Esophagus squamous epithelium (tissue), 5 donors: ENCODE data around the gene CDC34. TPM values are rescaled to one million over a fixed set of nuclear protein-coding genes. Genes with fewer than 3 reads are reported as not detected.

Experiments
- DNase-seq: peaks from one replicate; lab custom pipeline; 2025; lab: John Stamatoyannopoulos, UW
- H3K27ac ChIP-seq, 4 donors: fragments of 200-600 bp; sonication (generic); one replicate each; pipeline ENCODE4 v1.5.1; 2016 to 2019; ENCODE audit warnings: mild to moderate bottlenecking in 1 of 4
- H3K27me3 ChIP-seq, 4 donors: fragments of 200-600 bp; sonication (generic); 1 replicate in 3 of 4; 2 replicates in 1 of 4; pipeline versions ENCODE4 v1.5.1 to v1.6.0; 2017 to 2021; ENCODE audit warnings: antibody characterized with exemption in 1 of 4
- H3K36me3 ChIP-seq, 3 donors: fragments of 200-600 bp; sonication (generic); one replicate each; pipeline ENCODE4 v1.5.1; 2016 to 2019
- H3K4me1 ChIP-seq, 3 donors: fragments of 200-600 bp; sonication (generic); one replicate each; pipeline ENCODE4 v1.5.1; 2017 to 2019
- H3K4me3 ChIP-seq, 4 donors: fragments of 200-600 bp; sonication (generic); 1 replicate in 3 of 4; 2 replicates in 1 of 4; pipeline ENCODE4 v1.5.1; 2016 to 2019; ENCODE audit warnings: mild to moderate bottlenecking in 2 of 4, moderate library complexity in 1 of 4
- H3K9me3 ChIP-seq, 3 donors: fragments of 200-600 bp; sonication (generic); one replicate each; pipeline ENCODE4 v1.5.1; 2016 to 2019
- CTCF ChIP-seq, 6 experiments: fragments of 450-650 bp in 4 of 6; fragments of 200-600 bp in 2 of 6; sonication (generic) in 2 of 6; IDR thresholded peaks; one replicate each; pipeline ENCODE4 v1.5.1; 2016 to 2019; ENCODE audit warnings: antibody characterized with exemption in 6 of 6, mild to moderate bottlenecking in 4 of 6, moderate library complexity in 4 of 6
- POLR2A ChIP-seq, 4 donors: fragments of 450-650 bp; IDR thresholded peaks; one replicate each; pipeline ENCODE4 v1.6.1; 2017; ENCODE audit warnings: antibody characterized with exemption in 4 of 4, mild to moderate bottlenecking in 4 of 4, moderate library complexity in 3 of 4
- WGBS, 2 donors: methylation state at CpG; one replicate each; pipeline ENCODE4 v1.1.5; 2018; 5-methylcytosine and 5-hydroxymethylcytosine counted together
- intact Hi-C: fragments of 100-400 bp; cut with DNase I; formaldehyde crosslinking; loops from one replicate; pipeline ENCODE4 v1.15.0; 2022
- total RNA-seq, 4 donors: library from RNA; depleted of rRNA; stranded (reverse); fragments of >200 nt; gene quantifications; one replicate each; pipeline ENCODE4 v1.1.0, GENCODE V29; 2016
- donor health status: DM: yes; HTN: yes; CAD: no.

Gene CDC34
- total RNA-seq, 4 donors from 2014 or later, result 33.5 to 53.5 (median 34.5) TPM

- Histone ChIP-seq H3K36me3 (peaks cover 0 to 6% (median 2%) of the 10 kb centered on the region in 3 donors), H3K27me3 (peaks cover 9 to 94% (median 21%) of the 10 kb centered on the region in 4 donors), H3K4me3 (peak overlapping the region in 1 of 4 donors; percentile 6), H3K27ac (no peak overlapping the region), H3K9me3 (no peaks in the 10 kb centered on the region), H3K4me1 (peaks cover 14 to 48% (median 32%) of the 10 kb centered on the region in 3 donors)
- 4 to 7% methylated on average over 11 to 13 of the region's 41 CpGs for WGBS, 2 donors
- TF ChIP-seq CTCF (IDR thresholded peaks at IDR 0.05) (peak in 5 of 6 experiments; percentile 23 to 61 (median 37)), POLR2A (IDR thresholded peaks at IDR 0.05) (no peak)
- no peak for DNase-seq
- intact Hi-C loops, result no loop called here
Observed at GRCh38 chr19:588093-588740, 56.7 kb downstream of the CDC34 start.

DNA sequence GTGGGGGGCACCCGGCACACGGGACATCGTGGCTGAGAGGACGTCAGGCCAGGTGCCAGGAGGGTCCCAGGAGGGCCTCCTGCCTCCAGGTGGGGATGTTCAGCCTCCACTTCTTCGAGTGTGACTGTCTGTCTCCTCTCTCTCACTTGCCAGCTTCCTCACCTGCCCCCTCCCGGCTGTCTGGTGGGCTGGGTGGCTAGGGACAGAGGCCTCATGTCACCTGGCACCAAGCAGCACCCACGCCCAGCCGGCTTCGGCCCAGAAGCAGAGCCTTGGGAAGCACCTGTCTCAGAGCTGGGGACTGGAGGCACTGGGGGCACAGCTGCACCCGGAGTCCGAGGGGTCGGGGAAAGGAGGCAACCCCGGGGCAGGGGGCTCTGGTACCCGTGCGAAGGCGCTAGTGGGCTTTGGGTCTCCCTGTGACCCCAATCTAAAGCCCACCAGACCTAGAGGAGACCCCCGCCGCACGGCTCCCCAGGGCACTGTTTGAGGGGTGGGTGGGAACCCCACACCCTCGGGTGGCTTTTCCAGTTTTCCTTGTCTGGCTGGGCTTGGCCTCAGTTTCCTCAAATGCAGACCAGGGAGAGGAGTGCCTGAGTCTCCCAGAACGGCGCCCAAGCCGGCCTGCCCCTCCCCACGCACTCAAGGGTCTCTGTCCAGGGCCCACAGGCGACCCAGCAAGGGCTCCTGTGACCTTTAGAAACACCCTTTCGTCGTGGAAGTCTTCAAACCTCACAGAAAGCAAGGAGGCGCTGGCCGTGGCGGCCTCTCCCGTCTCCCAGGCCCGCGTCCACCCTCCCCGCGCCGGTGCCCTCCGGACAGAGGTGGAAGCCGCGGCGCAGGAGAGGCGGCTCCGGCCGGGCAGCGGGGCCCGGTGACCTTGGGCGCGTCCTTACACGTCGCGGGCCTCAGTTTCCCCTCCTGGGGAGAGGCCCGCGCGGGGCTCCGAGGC, 57.5 kb downstream of the CDC34 start:
- peaks cover 9 to 97% (median 21%) of the 10 kb centered on the region in 4 donors for H3K27me3 ChIP-seq
- no peak for TF ChIP-seq POLR2A (IDR thresholded peaks at IDR 0.05)
- TF ChIP-seq CTCF (IDR thresholded peaks at IDR 0.05), result no peak
- H3K27ac ChIP-seq, result no peak overlapping the region
- intact Hi-C loops, result no loop called here
- WGBS, 2 donors, result 13 to 19% methylated on average over 5 to 18 of the region's 54 CpGs
- H3K9me3 ChIP-seq, result no peaks in the 10 kb centered on the region
- H3K36me3 ChIP-seq, result no peaks in the 10 kb centered on the region
- peak overlapping the region in 2 of 4 donors; percentile 31 to 48 for H3K4me3 ChIP-seq
- peaks cover 14 to 42% (median 31%) of the 10 kb centered on the region in 3 donors for H3K4me1 ChIP-seq
- no peak for DNase-seq

GRCh38 chr19:589693-590395, 58.3 kb downstream of the CDC34 start, which contains the start of gene HCN2:
Gene HCN2 (plus strand): TSS chr19:589881. CDS start chr19:589946, 65 bp downstream.
- DNase-seq, result no peak
- WGBS, 2 donors, result no CpG with 5 or more reads among the region's 132 CpGs
- intact Hi-C loops, result no loop called here
- Histone ChIP-seq H3K36me3 (no peaks in the 10 kb centered on the region), H3K9me3 (no peaks in the 10 kb centered on the region), H3K27ac (no peak within 1 kb of the TSS), H3K4me1 (peaks cover 14 to 36% (median 28%) of the 10 kb centered on the region in 3 donors), H3K27me3 (peaks cover 9 to 97% (median 21%) of the 10 kb centered on the region in 4 donors), H3K4me3 (peak within 1 kb of the TSS in 2 of 4 donors; percentile 31 to 48)
- TF ChIP-seq CTCF (IDR thresholded peaks at IDR 0.05) (no peak), POLR2A (IDR thresholded peaks at IDR 0.05) (no peak)

DNA sequence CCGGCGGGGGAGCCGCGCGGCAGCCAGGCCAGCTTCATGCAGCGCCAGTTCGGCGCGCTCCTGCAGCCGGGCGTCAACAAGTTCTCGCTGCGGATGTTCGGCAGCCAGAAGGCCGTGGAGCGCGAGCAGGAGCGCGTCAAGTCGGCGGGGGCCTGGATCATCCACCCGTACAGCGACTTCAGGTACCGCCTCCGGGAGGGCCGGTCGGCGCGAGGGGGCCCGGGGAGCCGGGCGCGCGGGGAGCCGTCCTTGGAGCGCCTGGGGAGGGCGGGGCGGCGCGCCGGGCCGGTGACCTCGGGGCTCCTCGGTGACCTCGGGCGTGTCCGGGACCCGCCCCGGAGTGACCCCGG, 58.8 kb downstream of the CDC34 start:
- no peak for DNase-seq
- Histone ChIP-seq H3K27me3 (peaks cover 9 to 97% (median 21%) of the 10 kb centered on the region in 4 donors), H3K4me3 (peak overlapping the region in 2 of 4 donors; percentile 30 to 46), H3K9me3 (no peaks in the 10 kb centered on the region), H3K36me3 (no peaks in the 10 kb centered on the region), H3K4me1 (peaks cover 14 to 36% (median 28%) of the 10 kb centered on the region in 3 donors), H3K27ac (no peak overlapping the region)
- TF ChIP-seq CTCF (IDR thresholded peaks at IDR 0.05) (no peak), POLR2A (IDR thresholded peaks at IDR 0.05) (no peak)
- WGBS, 2 donors, result no CpG with 5 or more reads among the region's 50 CpGs
- intact Hi-C loops, result no loop called here
